Measurements from ENCODE around the gene HMG20B.

Gene HMG20B

DNA sequence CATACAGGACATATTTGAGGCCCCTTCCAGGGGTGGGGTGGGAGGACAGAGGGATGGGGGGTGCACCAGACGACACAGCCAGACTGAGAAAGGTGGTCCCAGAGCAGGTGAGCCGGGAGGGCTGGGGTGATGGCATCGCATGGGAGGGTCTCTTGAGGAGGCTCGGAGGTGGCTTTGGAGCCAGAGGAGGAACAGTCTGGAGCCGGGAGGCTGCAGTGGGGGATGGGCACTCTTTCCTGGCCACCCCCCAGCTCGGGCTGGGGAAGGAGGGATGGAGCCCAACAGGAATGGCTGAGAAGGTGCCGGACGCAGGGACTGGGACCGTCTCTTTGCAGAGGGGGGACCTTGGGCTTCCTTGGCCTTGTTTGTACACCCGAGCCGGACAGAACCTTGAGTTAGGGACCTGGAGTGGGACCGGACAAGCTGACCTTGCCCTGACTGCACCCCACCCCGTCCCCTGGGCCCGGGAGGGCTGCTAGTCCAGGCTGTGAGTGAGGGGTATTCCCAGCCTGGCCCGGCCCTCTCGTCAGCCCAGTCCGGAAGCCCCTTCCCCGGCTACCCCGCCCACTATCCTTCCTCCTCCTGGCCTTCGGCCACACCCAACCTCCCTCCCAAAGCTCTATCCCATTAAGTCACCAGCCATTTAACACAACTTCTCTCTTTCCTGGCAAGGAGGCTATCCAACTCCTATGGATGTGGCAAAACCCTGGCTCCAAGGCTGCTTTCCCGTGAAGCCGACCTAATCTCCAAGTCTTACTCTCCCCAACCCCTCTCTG, 34.7 kb downstream of the HMG20B start:
- no peak for DNase-seq (ENCODE audit: low spot score)

- DNase-seq (ENCODE audit: low spot score) = no peak
Observed at GRCh38 chr19:3608079-3608641, 35.4 kb downstream of the HMG20B start.

DNA sequence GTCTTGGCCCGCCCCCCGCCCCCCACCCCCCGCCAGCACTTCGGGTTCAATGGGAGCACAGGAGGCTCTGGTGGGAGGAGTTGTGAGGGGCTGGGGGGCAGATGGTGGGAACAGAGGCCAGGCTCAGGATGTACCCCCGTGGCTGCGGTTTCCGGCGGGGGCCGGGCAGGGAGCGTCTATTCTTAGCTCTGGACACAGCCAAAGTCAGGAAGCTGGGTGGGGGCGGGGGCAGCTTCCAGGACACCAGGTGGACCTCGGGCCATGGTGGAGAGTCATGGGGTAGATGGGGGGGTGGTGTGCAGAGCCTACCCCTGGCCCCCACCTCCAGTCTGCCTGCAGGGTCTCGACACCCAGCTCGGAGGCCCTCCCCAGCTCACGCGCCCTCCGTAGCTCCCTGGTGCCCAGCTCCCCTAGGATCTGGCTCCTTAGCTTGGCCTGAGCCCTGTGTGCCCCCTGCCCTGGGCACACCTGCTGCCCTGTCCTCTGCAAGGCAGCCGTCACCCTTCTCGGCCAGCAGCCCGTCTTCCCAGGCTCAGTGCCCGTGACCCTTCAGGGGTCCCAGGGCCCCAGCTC, 36.1 kb downstream of the HMG20B start:
- DNase-seq (ENCODE audit: low spot score) = no peak

GRCh38 chr19:3609779-3610719, 37.3 kb downstream of the HMG20B start:
- no peak for DNase-seq (ENCODE audit: low spot score)

GRCh38 chr19:3610745-3611717, 38.3 kb downstream of the HMG20B start:
- DNase-seq (ENCODE audit: low spot score) = no peak

GRCh38 chr19:3611841-3612240, 39.1 kb downstream of the HMG20B start:
- no peak for DNase-seq (ENCODE audit: low spot score)

GRCh38 chr19:3612330-3612729, 39.6 kb downstream of the HMG20B start:
- DNase-seq (ENCODE audit: low spot score) = no peak

GRCh38 chr19:3612901-3613741, 40.4 kb downstream of the HMG20B start:
- no peak for DNase-seq (ENCODE audit: low spot score)

- no peak for DNase-seq (ENCODE audit: low spot score)
Observed at GRCh38 chr19:3613818-3614661, 41.3 kb downstream of the HMG20B start.

GRCh38 chr19:3614858-3615505, 42.2 kb downstream of the HMG20B start:
- no peak for DNase-seq (ENCODE audit: low spot score)

DNA sequence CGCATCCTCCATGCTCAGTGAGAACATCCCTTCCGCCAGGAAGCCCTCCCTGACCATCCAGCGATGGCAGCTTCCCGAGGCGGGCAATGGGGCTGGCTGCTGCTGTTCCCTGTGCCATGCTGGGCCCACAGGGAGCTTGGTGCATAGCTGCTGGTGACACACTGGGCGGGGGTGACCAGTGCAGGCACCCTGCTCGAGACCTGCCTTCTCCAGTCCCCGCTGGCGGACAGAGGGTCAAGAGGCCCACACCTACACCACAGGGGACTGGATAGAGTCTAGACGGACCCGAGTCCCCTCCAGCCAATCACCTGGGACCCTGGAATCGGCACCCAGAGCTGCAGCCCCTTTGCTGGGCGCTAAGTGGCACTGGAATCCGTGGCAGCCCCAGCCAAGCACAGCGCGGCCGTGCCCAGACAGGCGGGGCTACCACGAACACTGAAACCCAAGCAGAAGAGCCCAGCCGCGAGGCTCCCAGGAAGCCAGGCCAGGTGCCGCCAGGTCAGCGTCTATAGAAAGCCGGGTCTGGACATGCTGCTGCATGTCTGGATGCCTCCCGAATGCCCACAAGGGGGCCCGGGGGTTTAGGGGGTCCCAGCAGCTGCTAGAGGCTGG, 42.9 kb downstream of the HMG20B start:
- no peak for DNase-seq (ENCODE audit: low spot score)

DNA sequence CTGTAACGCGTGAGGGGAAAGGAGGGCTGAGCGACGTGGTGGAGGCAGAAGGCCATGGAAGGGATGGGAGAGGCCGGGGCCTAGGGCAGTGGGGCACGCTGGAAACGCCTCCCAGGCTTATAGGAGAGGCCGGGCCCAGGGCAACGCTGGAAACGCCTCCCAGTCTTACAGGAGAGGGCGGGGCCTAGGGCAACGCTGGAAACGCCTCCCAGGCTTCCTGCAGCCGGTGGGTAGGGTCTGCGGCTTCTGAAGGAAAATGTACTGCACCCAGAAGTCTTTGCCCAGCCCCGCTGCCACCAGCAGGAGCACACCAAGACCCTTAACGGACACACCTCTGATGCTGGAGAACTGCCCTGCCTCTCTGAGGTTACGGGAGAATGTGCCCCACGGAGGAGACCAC, 44.7 kb downstream of the HMG20B start:
- no peak for DNase-seq (ENCODE audit: low spot score)

DNA sequence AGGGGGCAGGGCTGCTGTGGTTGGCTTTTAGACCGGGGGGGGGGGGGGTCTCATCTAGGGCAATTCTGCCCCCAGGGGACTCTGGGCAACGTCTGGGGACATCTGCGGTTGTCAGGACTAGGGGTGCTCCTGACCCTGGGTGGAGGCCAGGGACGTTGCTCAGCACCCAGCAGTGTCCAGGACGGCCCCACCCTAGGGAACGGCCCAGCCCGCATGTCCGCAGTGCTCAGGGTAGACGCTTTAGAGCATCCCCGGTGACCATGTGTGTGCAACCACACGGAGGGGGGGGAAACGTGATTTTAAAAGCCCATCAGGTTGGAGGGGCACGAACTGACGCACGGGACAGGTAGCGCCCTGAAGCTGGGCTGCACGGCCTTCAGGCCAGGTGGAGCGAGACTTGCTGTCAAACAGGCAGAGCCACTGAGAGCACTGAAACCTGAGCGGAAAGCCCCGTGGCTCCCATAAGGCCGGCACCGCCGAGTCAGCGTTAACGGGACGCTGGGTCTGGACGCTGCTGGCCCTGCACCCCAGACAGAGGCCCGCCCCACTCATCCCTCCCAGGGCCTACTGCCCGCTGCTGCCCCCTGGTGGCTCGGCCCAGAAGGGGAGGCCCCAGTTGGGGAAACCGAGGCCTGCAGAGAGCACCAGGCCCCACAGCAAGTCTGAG, 45.5 kb downstream of the HMG20B start:
- DNase-seq (ENCODE audit: low spot score) = no peak

GRCh38 chr19:3618811-3619630, 46.3 kb downstream of the HMG20B start:
- DNase-seq (ENCODE audit: low spot score) = no peak

GRCh38 chr19:3619631-3620012, 46.9 kb downstream of the HMG20B start:
- no peak for DNase-seq (ENCODE audit: low spot score)

- no peak for DNase-seq (ENCODE audit: low spot score)
Observed at GRCh38 chr19:3620145-3620816, 47.5 kb downstream of the HMG20B start.

Measured in left forelimb (tissue), 1 donor.